Stimulated activated naive B cell treated with anti-CD40 and anti-IgM and Interleukin-4, amounts not matched to agents 10 μg/mL and 1 μg/mL and 100 μg/mL, for 72 hours (primary cell): Measurements from ENCODE around the gene TTC21A.
A peak's percentile ranks its signal among the peaks of the same experiment; 100 is the strongest.

Experiments used
- ATAC-seq, 2 donors: fragments of 150-1000 bp; cut with Tn5 transposase; replicated peaks; 2 replicates each; pipeline ENCODE4 v1.10.0; 2021; ENCODE audit warnings: moderate library complexity in 1 of 2
- DNase-seq: peaks from one replicate; pipeline ENCODE4 v3.0.0; 2021
- H3K27ac Mint-ChIP-seq: one replicate; pipeline ENCODE4 v1.8.0; 2022; ENCODE audit warnings: mild to moderate bottlenecking, mixed read lengths
- H3K27me3 Mint-ChIP-seq, 2 donors: one replicate each; pipeline ENCODE4 v1.8.0; 2022; ENCODE audit warnings: mixed read lengths in 2 of 2
- H3K36me3 Mint-ChIP-seq, 2 donors: one replicate each; pipeline ENCODE4 v1.8.0; 2022; ENCODE audit warnings: mixed read lengths in 2 of 2, mild to moderate bottlenecking in 1 of 2
- H3K4me1 Mint-ChIP-seq, 2 donors: one replicate each; pipeline ENCODE4 v1.8.0; 2022; ENCODE audit warnings: mixed read lengths in 2 of 2, mild to moderate bottlenecking in 1 of 2
- H3K4me3 Mint-ChIP-seq, 2 donors: one replicate each; pipeline ENCODE4 v1.8.0; 2022; ENCODE audit warnings: mild to moderate bottlenecking in 2 of 2, mixed read lengths in 2 of 2, moderate library complexity in 1 of 2
- H3K9me3 Mint-ChIP-seq, 2 donors: one replicate each; pipeline ENCODE4 v1.8.0; 2022; ENCODE audit warnings: mixed read lengths in 2 of 2, mild to moderate bottlenecking in 1 of 2

Gene TTC21A

DNA sequence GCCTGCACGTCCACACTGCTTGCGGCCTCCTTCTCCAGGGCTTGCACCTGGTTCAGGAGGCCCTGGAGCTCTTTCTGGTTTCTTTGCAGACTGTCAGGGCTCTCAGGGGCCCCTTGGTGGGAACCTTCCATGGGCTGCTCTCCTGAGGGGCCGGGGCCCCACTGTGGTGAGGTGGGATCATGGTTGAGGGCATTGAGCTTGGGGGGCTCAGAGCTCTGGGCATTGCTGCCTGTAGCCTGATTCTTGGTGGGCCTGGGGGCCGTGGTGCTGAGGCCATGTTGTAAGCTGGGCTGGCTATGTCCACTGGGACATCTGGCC lies 77.4 kb downstream of the TTC21A start:
- DNase-seq: no peak
- no peak for ATAC-seq
- H3K36me3 Mint-ChIP-seq: peaks cover 0 to 8% of the 10 kb centered on the region in 2 donors
- no peaks in the 10 kb centered on the region for H3K9me3 Mint-ChIP-seq
- no peaks in the 10 kb centered on the region for H3K27me3 Mint-ChIP-seq
- no peak overlapping the region for H3K4me3 Mint-ChIP-seq
- H3K4me1 Mint-ChIP-seq: peaks cover 21 to 23% of the 10 kb centered on the region in 2 donors
- H3K27ac Mint-ChIP-seq: peak overlapping the region; percentile 69

DNA sequence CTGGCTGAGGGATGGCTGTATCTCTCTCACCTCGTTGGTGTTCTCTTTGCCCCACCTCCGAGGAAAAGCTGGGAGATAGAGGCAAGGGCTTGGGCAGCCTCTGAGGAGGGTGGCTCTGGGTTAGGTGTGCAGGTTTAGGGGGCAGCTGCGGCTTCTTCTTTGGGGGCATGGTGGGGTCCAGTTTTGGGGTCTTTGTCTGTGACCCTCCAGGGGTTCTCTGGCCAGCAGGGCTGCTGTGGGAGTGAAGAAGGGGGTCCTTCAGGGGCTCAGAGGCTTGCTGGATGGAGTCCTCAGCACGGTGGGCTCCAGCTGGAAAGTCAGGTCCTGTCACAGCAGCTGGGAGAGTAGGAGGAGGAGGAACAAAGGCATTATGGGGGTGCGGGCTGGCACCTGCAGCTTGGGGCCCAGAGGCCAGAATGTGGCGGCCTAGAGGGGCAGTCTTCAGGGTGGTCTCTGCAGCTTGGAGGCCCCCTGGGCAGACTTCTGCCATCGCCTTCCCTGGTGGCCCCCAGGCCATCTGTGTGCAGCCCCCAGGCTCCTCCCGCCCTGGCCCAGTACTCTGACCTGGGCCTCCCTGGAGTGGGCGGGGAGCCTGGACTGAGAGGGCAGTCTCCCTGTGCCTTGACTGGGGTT lies 78.0 kb downstream of the TTC21A start:
- Mint-ChIP-seq H3K36me3 (peaks cover 0 to 8% of the 10 kb centered on the region in 2 donors), H3K4me1 (peaks cover 18 to 23% of the 10 kb centered on the region in 2 donors), H3K9me3 (no peaks in the 10 kb centered on the region), H3K27ac (peak overlapping the region; percentile 69), H3K4me3 (no peak overlapping the region), H3K27me3 (no peaks in the 10 kb centered on the region)
- DNase-seq (no peak), ATAC-seq (no peak)

DNA sequence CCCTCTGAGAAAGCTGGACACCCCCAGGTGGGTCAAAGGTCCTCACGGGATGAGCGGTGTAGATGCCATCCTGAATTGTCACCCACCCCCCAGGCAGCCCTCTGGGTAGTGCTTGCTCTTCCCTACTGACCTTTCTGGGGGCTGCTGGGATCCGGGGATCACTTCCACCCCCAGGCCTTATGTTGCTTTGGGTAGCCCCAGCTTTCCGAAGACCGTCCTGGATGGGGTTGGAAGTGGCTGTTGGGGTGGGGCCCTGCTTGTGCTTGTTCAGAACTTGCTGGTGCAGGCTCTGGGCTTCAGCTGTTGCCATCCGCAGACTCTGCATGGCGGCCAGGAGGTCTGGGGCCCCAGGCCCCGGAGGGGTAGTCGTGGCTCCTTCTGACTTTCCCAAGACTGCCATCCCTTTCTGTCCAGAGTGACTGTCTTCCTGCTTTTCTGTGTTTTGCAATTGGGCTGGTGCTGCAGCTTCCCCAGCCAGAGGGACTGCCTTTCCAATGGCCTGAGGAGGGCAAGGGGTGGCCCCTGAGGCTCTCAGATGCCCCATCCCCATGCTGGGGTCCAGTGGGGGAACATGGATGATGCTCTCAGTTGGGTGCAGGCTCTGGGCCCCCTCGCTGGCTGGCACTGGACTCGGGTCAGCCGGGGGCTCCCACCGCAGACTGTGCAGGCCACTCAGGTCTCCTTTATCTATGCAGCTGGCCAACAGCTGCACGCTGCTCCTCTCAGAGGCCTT lies 78.6 kb downstream of the TTC21A start:
- ATAC-seq: no peak
- H3K4me3 Mint-ChIP-seq: no peak overlapping the region
- H3K36me3 Mint-ChIP-seq: peaks cover 0 to 8% of the 10 kb centered on the region in 2 donors
- DNase-seq: no peak
- no peaks in the 10 kb centered on the region for H3K9me3 Mint-ChIP-seq
- H3K4me1 Mint-ChIP-seq: peaks cover 20 to 24% of the 10 kb centered on the region in 2 donors
- no peak overlapping the region for H3K27ac Mint-ChIP-seq
- H3K27me3 Mint-ChIP-seq: no peaks in the 10 kb centered on the region

DNA sequence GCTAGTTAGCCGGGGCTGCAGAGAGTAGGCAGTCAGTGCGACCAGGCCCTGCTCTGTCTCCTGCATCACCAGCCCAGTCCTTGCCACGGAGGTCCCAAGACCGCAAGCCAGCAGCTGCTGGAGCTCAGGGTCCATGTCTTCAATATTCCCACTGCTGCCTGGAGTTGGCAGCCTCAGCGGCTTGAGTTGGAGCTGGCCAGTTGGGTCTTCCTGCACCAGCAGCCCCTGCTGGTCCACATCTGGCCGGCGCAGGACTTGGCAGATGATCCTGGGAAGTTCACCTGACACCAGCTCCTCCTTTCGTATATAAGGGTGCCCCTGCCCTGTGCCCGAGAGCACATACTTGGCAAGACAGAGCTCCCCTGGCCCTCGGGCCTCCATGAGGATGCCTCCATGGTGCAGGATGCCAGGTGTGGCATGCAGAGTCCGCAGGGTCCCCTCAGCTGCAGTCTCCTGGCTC lies 79.2 kb downstream of the TTC21A start:
- H3K27me3 Mint-ChIP-seq: no peaks in the 10 kb centered on the region
- peaks cover 0 to 8% of the 10 kb centered on the region in 2 donors for H3K36me3 Mint-ChIP-seq

DNA sequence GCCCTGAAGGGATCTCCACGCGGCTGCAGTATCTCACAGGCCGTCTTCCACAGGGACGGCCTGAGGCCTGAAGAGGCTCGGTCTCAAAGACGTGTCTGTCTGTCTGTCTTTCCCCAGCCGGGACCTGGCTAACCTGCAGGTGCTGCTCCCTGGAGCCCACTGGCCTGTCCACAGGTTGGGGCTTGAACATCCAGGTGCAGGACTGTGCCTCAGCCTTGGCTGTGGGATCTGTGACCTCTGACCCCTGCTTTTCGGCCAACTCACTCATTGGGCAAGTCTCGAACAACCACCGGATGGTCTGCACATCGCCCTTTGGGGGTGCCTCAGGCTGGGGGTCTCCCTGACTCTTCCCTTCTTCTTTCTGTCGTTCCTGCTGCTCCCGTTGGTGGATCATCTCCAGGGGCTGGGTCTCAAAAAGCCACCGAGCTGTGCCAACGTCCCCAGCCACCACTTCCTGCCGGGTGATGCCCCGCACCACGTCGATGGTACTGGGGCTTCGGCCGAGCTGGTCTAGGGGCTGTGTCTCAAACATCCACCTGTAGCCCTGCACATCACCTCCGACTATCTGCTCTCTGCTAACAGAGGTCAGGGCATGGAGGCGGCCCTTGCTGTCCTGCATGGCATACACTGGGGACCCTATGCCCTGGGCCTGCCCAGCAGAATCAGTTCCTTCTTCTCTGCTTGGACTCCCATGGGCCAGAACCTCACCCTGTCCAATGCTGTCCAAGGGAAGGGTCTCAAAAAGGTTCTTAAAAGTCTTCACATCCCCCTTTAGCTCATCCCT lies 80.1 kb downstream of the TTC21A start:
- H3K4me3 Mint-ChIP-seq: no peak overlapping the region
- peaks cover 23 to 35% of the 10 kb centered on the region in 2 donors for H3K4me1 Mint-ChIP-seq
- H3K36me3 Mint-ChIP-seq: peaks cover 0 to 8% of the 10 kb centered on the region in 2 donors
- H3K27me3 Mint-ChIP-seq: no peaks in the 10 kb centered on the region
- ATAC-seq: no peak
- peak overlapping the region; percentile 73 for H3K27ac Mint-ChIP-seq
- no peaks in the 10 kb centered on the region for H3K9me3 Mint-ChIP-seq
- DNase-seq: no peak

More for the DNA sequence above, 79.2 kb downstream of the TTC21A start:
- Mint-ChIP-seq H3K4me3 (no peak overlapping the region), H3K27ac (no peak overlapping the region), H3K4me1 (peaks cover 20 to 26% of the 10 kb centered on the region in 2 donors), H3K9me3 (no peaks in the 10 kb centered on the region)
- DNase-seq: no peak
- ATAC-seq: no peak
